SK-N-SH (cell line): ENCODE data around the gene FMN1. TPM values are rescaled to one million over a fixed set of nuclear protein-coding genes. Genes with fewer than 3 reads are reported as not detected.

Experiments used
- CTCF ChIA-PET: fragments of 300-600, 350-600 bp; formaldehyde crosslinking; extraction: SDS; loops from one replicate; lab custom pipeline; 2021; lab: Yijun Ruan, JAX
- POLR2A ChIA-PET: fragments of 350-600 bp; sonication (Branson Sonifier 250); formaldehyde crosslinking; extraction: SDS; loops from one replicate; lab custom pipeline; 2020; ENCODE audit warnings: antibody characterized with exemption, inconsistent platforms; lab: Yijun Ruan, JAX
- DNase-seq: peaks from one replicate; pipeline ENCODE4 v3.0.0; 2012
- H2AFZ ChIP-seq: fragments of 200-600 bp; sonication (generic); 2 replicates; pipeline ENCODE4 v1.8.1; 2016; ENCODE audit warnings: antibody characterized with exemption, mild to moderate bottlenecking, low read depth
- H3F3A ChIP-seq: fragments of 200-600 bp; sonication (generic); replicated peaks from 2 replicates; pipeline ENCODE3; 2016; ENCODE audit warnings: antibody characterized with exemption, mild to moderate bottlenecking; ENCODE audit not compliant: insufficient read depth
- H3K27ac ChIP-seq, 2 experiments: fragments of 200-500 bp in 1 of 2; fragments of 200-600 bp in 1 of 2; sonication (Bioruptor generic) in 1 of 2; sonication (generic), shearing (Covaris generic) in 1 of 2; 2 replicates each; pipeline versions ENCODE4 v1.5.1 to v1.6.1; 2014 to 2016; ENCODE audit warnings: low read depth in 2 of 2, inconsistent platforms in 1 of 2, low read length in 1 of 2, mild to moderate bottlenecking in 1 of 2, mixed read lengths in 1 of 2
- H3K27me3 ChIP-seq: fragments of 200-600 bp; sonication (generic), shearing (Covaris generic); 2 replicates; pipeline ENCODE4 v1.6.1; 2016; ENCODE audit warnings: mixed run types; ENCODE audit not compliant: insufficient read depth
- H3K36me3 ChIP-seq, 2 experiments: fragments of 200-500 bp in 1 of 2; fragments of 200-600 bp in 1 of 2; sonication (Bioruptor generic) in 1 of 2; sonication (generic) in 1 of 2; replicated peaks in 1 of 2; 2 replicates each; pipeline versions ENCODE3 to v1.5.1; 2014 to 2016; ENCODE audit warnings: low read length in 1 of 2, mild to moderate bottlenecking in 1 of 2; ENCODE audit not compliant: insufficient read depth in 2 of 2, control insufficient read depth in 1 of 2
- H3K4me1 ChIP-seq, 2 experiments: fragments of 200-500 bp in 1 of 2; fragments of 200-600 bp in 1 of 2; sonication (Bioruptor generic) in 1 of 2; sonication (generic), shearing (Covaris generic) in 1 of 2; 2 replicates each; pipeline versions ENCODE4 v1.5.1 to v1.6.1; 2014 to 2016; ENCODE audit warnings: low read depth in 1 of 2, low read length in 1 of 2, mixed run types in 1 of 2; ENCODE audit not compliant: insufficient read depth in 2 of 2, control insufficient read depth in 1 of 2
- H3K4me2 ChIP-seq: fragments of 200-600 bp; sonication (generic), shearing (Covaris generic); 2 replicates; pipeline ENCODE4 v1.6.1; 2017; ENCODE audit warnings: mixed run types
- H3K4me3 ChIP-seq, 2 experiments: fragments of 200-500 bp in 1 of 2; fragments of 200-600 bp in 1 of 2; sonication (Bioruptor generic) in 1 of 2; sonication (generic), shearing (Covaris generic) in 1 of 2; 2 replicates each; pipeline versions ENCODE4 v1.5.1 to v1.8.1; 2014 to 2016; ENCODE audit warnings: low read depth in 2 of 2, inconsistent platforms in 1 of 2, low read length in 1 of 2, mild to moderate bottlenecking in 1 of 2, mixed read lengths in 1 of 2, moderate library complexity in 1 of 2
- H3K79me2 ChIP-seq: fragments of 200-600 bp; sonication (generic); 2 replicates; pipeline ENCODE4 v1.8.1; 2017; ENCODE audit warnings: mild to moderate bottlenecking; ENCODE audit not compliant: insufficient read depth
- H3K9ac ChIP-seq: fragments of 200-600 bp; sonication (generic); 2 replicates; pipeline ENCODE4 v1.6.1; 2017; ENCODE audit warnings: mixed run types
- H3K9me2 ChIP-seq: fragments of 200-600 bp; sonication (generic); 2 replicates; pipeline ENCODE4 v1.6.1; 2017; ENCODE audit warnings: mixed run types
- H3K9me3 ChIP-seq: fragments of 200-600 bp; sonication (generic); 2 replicates; pipeline ENCODE4 v1.6.1; 2017; ENCODE audit warnings: mixed run types, mild to moderate bottlenecking, moderate library complexity
- H4K20me1 ChIP-seq: fragments of 200-600 bp; sonication (generic); 2 replicates; pipeline ENCODE4 v1.6.1; 2017; ENCODE audit warnings: mild to moderate bottlenecking, mixed run types; ENCODE audit not compliant: insufficient read depth
- CTCF ChIP-seq: fragments of 200-600 bp; sonication (generic); IDR thresholded peaks from 2 replicates; pipeline ENCODE4 v1.6.1; 2017; ENCODE audit warnings: antibody characterized with exemption, mild to moderate bottlenecking, moderate library complexity
- EP300 ChIP-seq, 2 experiments: IDR thresholded peaks; 2 replicates each; pipeline versions ENCODE4 v1.4.0 to v1.6.1; 2012; ENCODE audit warnings: borderline replicate concordance in 1 of 2, low read depth in 1 of 2, low read length in 1 of 2
- FOXM1 ChIP-seq: IDR thresholded peaks from 2 replicates; pipeline ENCODE4 v1.4.0; 2012; ENCODE audit warnings: low read depth, mild to moderate bottlenecking
- GABPA ChIP-seq: IDR thresholded peaks from 2 replicates; pipeline ENCODE4 v1.4.0; 2012; ENCODE audit warnings: low read depth, mild to moderate bottlenecking
- MAX ChIP-seq: IDR thresholded peaks from 2 replicates; pipeline ENCODE4 v1.4.0; 2012; ENCODE audit warnings: low read depth
- MXI1 ChIP-seq: IDR thresholded peaks from 2 replicates; pipeline ENCODE4 v1.6.1; 2012; ENCODE audit warnings: mild to moderate bottlenecking, low read depth, low read length, improper control_type of control experiment
- NFIC ChIP-seq: IDR thresholded peaks from 2 replicates; pipeline ENCODE4 v1.4.0; 2012; ENCODE audit warnings: borderline replicate concordance
- PBX3 ChIP-seq: IDR thresholded peaks from 2 replicates; pipeline ENCODE4; 2012
- POLR2AphosphoS5 ChIP-seq: IDR thresholded peaks from 2 replicates; pipeline ENCODE4 v1.6.1; 2012; ENCODE audit warnings: low read depth, low read length
- REST ChIP-seq: IDR thresholded peaks from 2 replicates; pipeline ENCODE4 v1.6.1; 2012; ENCODE audit warnings: mild to moderate bottlenecking, low read depth, low read length, moderate library complexity
- RFX5 ChIP-seq: IDR thresholded peaks from 2 replicates; pipeline ENCODE4 v1.6.1; 2012; ENCODE audit warnings: mild to moderate bottlenecking, improper control_type of control experiment, low read length
- SIN3A ChIP-seq: IDR thresholded peaks from 2 replicates; pipeline ENCODE4 v1.6.1; 2012; ENCODE audit warnings: low read depth, mild to moderate bottlenecking, low read length, moderate library complexity, borderline replicate concordance
- TAF1 ChIP-seq: IDR thresholded peaks from 2 replicates; pipeline ENCODE4 v1.6.1; 2012; ENCODE audit warnings: low read depth, mild to moderate bottlenecking, low read length, moderate library complexity, borderline replicate concordance
- TCF12 ChIP-seq: IDR thresholded peaks from 2 replicates; pipeline ENCODE4 v1.4.0; 2012
- TEAD4 ChIP-seq: IDR thresholded peaks from 2 replicates; pipeline ENCODE4 v1.4.0; 2012; ENCODE audit warnings: mild to moderate bottlenecking, borderline replicate concordance; ENCODE audit not compliant: insufficient read depth
- USF1 ChIP-seq: IDR thresholded peaks from 2 replicates; pipeline ENCODE4 v1.4.0; 2012; ENCODE audit warnings: low read depth, borderline replicate concordance
- WGBS: methylation state at CpG from one replicate; pipeline ENCODE4 v1.1.6; 2017; ENCODE audit warnings: low lambda C conversion rate; 5-methylcytosine and 5-hydroxymethylcytosine counted together
- polyA plus RNA-seq, 3 experiments: library from polyadenylated mRNA; depleted of rRNA; stranded (reverse); fragments of >200 nt; gene quantifications; 2 replicates each; pipeline ENCODE4 v1.2.3, GENCODE V29; 2012

FMN1 gene
- polyA plus RNA-seq, 1 of the 3 experiments (the other 2 are of a cell fraction), result 9.1 TPM

- no peak for TF ChIP-seq USF1
- peak; percentile 84; the same call in 1 of the 2 replicates for TF ChIP-seq POLR2AphosphoS5
- TF ChIP-seq MXI1, result no peak
- peak; percentile 54 for TF ChIP-seq MAX
- peak; percentile 16; the same call in 1 of the 2 replicates for TF ChIP-seq GABPA
- no peak for TF ChIP-seq CTCF
- TF ChIP-seq FOXM1, result peak; percentile 97
- no peak for TF ChIP-seq RFX5
Measured at GRCh38 chr15:33104212-33104611, 90.3 kb downstream of the FMN1 start (continued).

- peaks cover 2 to 75% of the 10 kb centered on the region in 2 experiments for H3K4me1 ChIP-seq
- peak overlapping the region; percentile 5; the same call in 1 of the 2 replicates for H3K9ac ChIP-seq
Measured at GRCh38 chr15:33101036-33101435, 93.5 kb downstream of the FMN1 start.

More at GRCh38 chr15:33101036-33101435, 93.5 kb downstream of the FMN1 start:
- Histone ChIP-seq H3K36me3 (peaks cover 0 to 11% of the 10 kb centered on the region in 2 experiments), H3K9me2 (no peaks in the 10 kb centered on the region), H4K20me1 (no peaks in the 10 kb centered on the region), H3K4me2 (peak overlapping the region; percentile 17; the same call in 1 of the 2 replicates), H3K79me2 (peaks cover 93% of the 10 kb centered on the region), H3K4me3 (no peak overlapping the region), H2AFZ (no peak overlapping the region), H3K27me3 (no peaks in the 10 kb centered on the region), H3K27ac (peak overlapping the region; percentile 79 to 99; a peak in 3 of 4 replicates), H3F3A (peaks cover 69% of the 10 kb centered on the region), H3K9me3 (no peaks in the 10 kb centered on the region)
- 20% methylated on average over 3 of the region's 3 CpGs for WGBS
- CTCF ChIA-PET, result interaction anchor here (1.0 to 3.0 kb wide), 2 partner anchors 14 to 31 kb away, joined by 3 to 9 read pairs; no protein-coding TSS in a partner anchor
- POLR2A ChIA-PET, result no interaction called here
- DNase-seq, result no peak
- no peak for TF ChIP-seq REST
- peak; percentile 74 for TF ChIP-seq PBX3
- 0 out of 2 replicates have a peak, but pooled peaks have one; percentile 9 for TF ChIP-seq TEAD4
- peak in 1 of 2 experiments; percentile 48; a peak in 1 of 4 replicates for TF ChIP-seq EP300 (IDR thresholded peaks at IDR 0.05; ENCODE audit: borderline replicate concordance in 1 of 2, low read depth in 1 of 2, low read length in 1 of 2)
- no peak for TF ChIP-seq SIN3A
- peak; percentile 31; the same call in 1 of the 2 replicates for TF ChIP-seq TAF1
- peak; percentile 80 for TF ChIP-seq NFIC
- peak; percentile 45; the same call in 1 of the 2 replicates for TF ChIP-seq POLR2AphosphoS5
- TF ChIP-seq TCF12, result peak; percentile 88
